Measurements from ENCODE around the gene ANAPC1. TPM values are rescaled to one million over a fixed set of nuclear protein-coding genes. Genes with fewer than 3 reads are reported as not detected.
"Not testable (repeated sequence)": the region's sequence is repeated elsewhere in the genome, so short reads cannot be mapped to it uniquely, and the experiment has no call there.

The ANAPC1 gene
- total and polyA plus RNA-seq, 4 donors: 3.5 to 36.9 (median 19.4) TPM

GRCh38 chr2:111838992-111839391 lies 45.0 kb downstream of the ANAPC1 start:
- DNase-seq (ENCODE audit: low spot score); H3K4me1 ChIP-seq (ENCODE audit: control insufficient read depth in 4 of 4, insufficient read depth in 4 of 4, low read length in 3 of 4); H3K4me3 ChIP-seq (ENCODE audit: low read depth in 1 of 3, low read length in 3 of 3); H3K9me3 ChIP-seq (ENCODE audit: control insufficient read depth in 4 of 4, low read length in 3 of 4); H3K9ac ChIP-seq (ENCODE audit: low read depth in 1 of 2, low read length in 2 of 2); H3K27me3 ChIP-seq (ENCODE audit: control insufficient read depth in 4 of 4, insufficient read depth in 4 of 4, low read length in 3 of 4); H3K36me3 ChIP-seq (ENCODE audit: control insufficient read depth in 4 of 4, insufficient read depth in 3 of 4, low read depth in 1 of 4, low read length in 3 of 4); H3K27ac ChIP-seq (ENCODE audit: low read depth in 1 of 2, low read length in 2 of 2): not testable (repeated sequence)
- 66% methylated on average over 1 of the region's 1 CpG for WGBS

- not testable (repeated sequence) for H3K9me3 ChIP-seq (ENCODE audit: control insufficient read depth in 4 of 4, low read length in 3 of 4); H3K4me1 ChIP-seq (ENCODE audit: control insufficient read depth in 4 of 4, insufficient read depth in 4 of 4, low read length in 3 of 4); H3K27ac ChIP-seq (ENCODE audit: low read depth in 1 of 2, low read length in 2 of 2); H3K27me3 ChIP-seq (ENCODE audit: control insufficient read depth in 4 of 4, insufficient read depth in 4 of 4, low read length in 3 of 4); H3K4me3 ChIP-seq (ENCODE audit: low read depth in 1 of 3, low read length in 3 of 3); H3K9ac ChIP-seq (ENCODE audit: low read depth in 1 of 2, low read length in 2 of 2); H3K36me3 ChIP-seq (ENCODE audit: control insufficient read depth in 4 of 4, insufficient read depth in 3 of 4, low read depth in 1 of 4, low read length in 3 of 4); DNase-seq (ENCODE audit: low spot score)
- 92% methylated on average over 3 of the region's 3 CpGs for WGBS
Observed at GRCh38 chr2:111834221-111834620, 49.8 kb downstream of the ANAPC1 start.

GRCh38 chr2:111830479-111830878 lies 53.5 kb downstream of the ANAPC1 start:
- H3K9me3 ChIP-seq (ENCODE audit: control insufficient read depth in 4 of 4, low read length in 3 of 4); H3K27ac ChIP-seq (ENCODE audit: low read depth in 1 of 2, low read length in 2 of 2); DNase-seq (ENCODE audit: low spot score); H3K27me3 ChIP-seq (ENCODE audit: control insufficient read depth in 4 of 4, insufficient read depth in 4 of 4, low read length in 3 of 4); H3K36me3 ChIP-seq (ENCODE audit: control insufficient read depth in 4 of 4, insufficient read depth in 3 of 4, low read depth in 1 of 4, low read length in 3 of 4); H3K9ac ChIP-seq (ENCODE audit: low read depth in 1 of 2, low read length in 2 of 2); H3K4me1 ChIP-seq (ENCODE audit: control insufficient read depth in 4 of 4, insufficient read depth in 4 of 4, low read length in 3 of 4); H3K4me3 ChIP-seq (ENCODE audit: low read depth in 1 of 3, low read length in 3 of 3): not testable (repeated sequence)
- WGBS: 88% methylated on average over 1 of the region's 1 CpG

GRCh38 chr2:111828217-111828766 lies 55.7 kb downstream of the ANAPC1 start:
- H3K4me3 ChIP-seq (ENCODE audit: low read depth in 1 of 3, low read length in 3 of 3); H3K4me1 ChIP-seq (ENCODE audit: control insufficient read depth in 4 of 4, insufficient read depth in 4 of 4, low read length in 3 of 4); H3K9ac ChIP-seq (ENCODE audit: low read depth in 1 of 2, low read length in 2 of 2); H3K27me3 ChIP-seq (ENCODE audit: control insufficient read depth in 4 of 4, insufficient read depth in 4 of 4, low read length in 3 of 4); H3K9me3 ChIP-seq (ENCODE audit: control insufficient read depth in 4 of 4, low read length in 3 of 4); H3K27ac ChIP-seq (ENCODE audit: low read depth in 1 of 2, low read length in 2 of 2); DNase-seq (ENCODE audit: low spot score); H3K36me3 ChIP-seq (ENCODE audit: control insufficient read depth in 4 of 4, insufficient read depth in 3 of 4, low read depth in 1 of 4, low read length in 3 of 4): not testable (repeated sequence)
- 97% methylated on average over 4 of the region's 4 CpGs for WGBS

- not testable (repeated sequence) for H3K27ac ChIP-seq (ENCODE audit: low read depth in 1 of 2, low read length in 2 of 2); H3K9me3 ChIP-seq (ENCODE audit: control insufficient read depth in 4 of 4, low read length in 3 of 4); H3K36me3 ChIP-seq (ENCODE audit: control insufficient read depth in 4 of 4, insufficient read depth in 3 of 4, low read depth in 1 of 4, low read length in 3 of 4); H3K27me3 ChIP-seq (ENCODE audit: control insufficient read depth in 4 of 4, insufficient read depth in 4 of 4, low read length in 3 of 4); H3K4me3 ChIP-seq (ENCODE audit: low read depth in 1 of 3, low read length in 3 of 3); H3K9ac ChIP-seq (ENCODE audit: low read depth in 1 of 2, low read length in 2 of 2); DNase-seq (ENCODE audit: low spot score); H3K4me1 ChIP-seq (ENCODE audit: control insufficient read depth in 4 of 4, insufficient read depth in 4 of 4, low read length in 3 of 4)
- peak; percentile 32 to 43 for TF ChIP-seq RAD21 (IDR thresholded peaks at IDR 0.05)
- WGBS: 87% methylated on average over 4 of the region's 7 CpGs
Observed at GRCh38 chr2:111812970-111813622, 70.9 kb downstream of the ANAPC1 start.

GRCh38 chr2:111790633-111791032 lies 93.4 kb downstream of the ANAPC1 start:
- 72% methylated on average over 1 of the region's 1 CpG for WGBS
- H3K27ac ChIP-seq (ENCODE audit: low read depth in 1 of 2, low read length in 2 of 2); H3K4me3 ChIP-seq (ENCODE audit: low read depth in 1 of 3, low read length in 3 of 3); H3K27me3 ChIP-seq (ENCODE audit: control insufficient read depth in 4 of 4, insufficient read depth in 4 of 4, low read length in 3 of 4); H3K4me1 ChIP-seq (ENCODE audit: control insufficient read depth in 4 of 4, insufficient read depth in 4 of 4, low read length in 3 of 4); H3K9ac ChIP-seq (ENCODE audit: low read depth in 1 of 2, low read length in 2 of 2); DNase-seq (ENCODE audit: low spot score); H3K36me3 ChIP-seq (ENCODE audit: control insufficient read depth in 4 of 4, insufficient read depth in 3 of 4, low read depth in 1 of 4, low read length in 3 of 4); H3K9me3 ChIP-seq (ENCODE audit: control insufficient read depth in 4 of 4, low read length in 3 of 4): not testable (repeated sequence)
- TF ChIP-seq RXRA (IDR thresholded peaks at IDR 0.05): peak in 1 of 2 donors; percentile 3

GRCh38 chr2:111784081-111784480 lies 99.9 kb downstream of the ANAPC1 start:
- 93% methylated on average over 3 of the region's 3 CpGs for WGBS
- H3K36me3 ChIP-seq (ENCODE audit: control insufficient read depth in 4 of 4, insufficient read depth in 3 of 4, low read depth in 1 of 4, low read length in 3 of 4): not testable (repeated sequence)

GRCh38 chr2:111782195-111782594 lies 101.8 kb downstream of the ANAPC1 start:
- WGBS: 87% methylated on average over 6 of the region's 6 CpGs
- H3K9ac ChIP-seq (ENCODE audit: low read depth in 1 of 2, low read length in 2 of 2); H3K4me1 ChIP-seq (ENCODE audit: control insufficient read depth in 4 of 4, insufficient read depth in 4 of 4, low read length in 3 of 4); H3K4me3 ChIP-seq (ENCODE audit: low read depth in 1 of 3, low read length in 3 of 3); H3K36me3 ChIP-seq (ENCODE audit: control insufficient read depth in 4 of 4, insufficient read depth in 3 of 4, low read depth in 1 of 4, low read length in 3 of 4); H3K27me3 ChIP-seq (ENCODE audit: control insufficient read depth in 4 of 4, insufficient read depth in 4 of 4, low read length in 3 of 4); H3K27ac ChIP-seq (ENCODE audit: low read depth in 1 of 2, low read length in 2 of 2); DNase-seq (ENCODE audit: low spot score); H3K9me3 ChIP-seq (ENCODE audit: control insufficient read depth in 4 of 4, low read length in 3 of 4): not testable (repeated sequence)

More at GRCh38 chr2:111784081-111784480, 99.9 kb downstream of the ANAPC1 start:
- not testable (repeated sequence) for H3K4me1 ChIP-seq (ENCODE audit: control insufficient read depth in 4 of 4, insufficient read depth in 4 of 4, low read length in 3 of 4); H3K9ac ChIP-seq (ENCODE audit: low read depth in 1 of 2, low read length in 2 of 2); H3K27ac ChIP-seq (ENCODE audit: low read depth in 1 of 2, low read length in 2 of 2); H3K27me3 ChIP-seq (ENCODE audit: control insufficient read depth in 4 of 4, insufficient read depth in 4 of 4, low read length in 3 of 4); H3K4me3 ChIP-seq (ENCODE audit: low read depth in 1 of 3, low read length in 3 of 3); H3K9me3 ChIP-seq (ENCODE audit: control insufficient read depth in 4 of 4, low read length in 3 of 4); DNase-seq (ENCODE audit: low spot score)

Measured in liver (tissue), 9 donors.